GM18907 (cell line): ENCODE measurements around the gene OPN1SW.

Source experiments
- ATAC-seq: cut with Tn5 transposase; IDR thresholded peaks from one replicate; pipeline ENCODE4 v1.9.1; 2021; ENCODE audit warnings: mild to moderate bottlenecking, moderate library complexity; ENCODE audit not compliant: unreplicated experiment

OPN1SW gene

DNA sequence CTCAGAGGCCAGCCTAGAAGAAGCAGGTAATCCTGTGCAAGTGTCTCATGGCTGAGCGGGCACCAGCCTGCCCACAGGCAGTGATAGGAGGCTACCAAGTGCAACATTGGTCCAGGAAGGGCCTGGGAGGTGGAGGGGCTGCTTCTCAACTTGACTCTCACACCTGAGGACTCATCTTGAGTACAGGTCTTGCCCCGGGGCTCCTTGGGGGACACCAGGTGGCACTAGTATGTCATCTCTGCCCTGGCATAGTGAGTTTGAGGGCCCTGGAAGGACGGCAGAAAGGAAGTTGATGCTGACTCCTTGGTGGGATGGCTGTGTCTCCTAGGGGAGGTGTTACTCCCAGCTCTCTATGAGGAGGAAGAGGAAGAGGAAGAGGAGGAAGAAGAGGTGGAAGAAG lies 18.4 kb upstream of the OPN1SW start:
- ATAC-seq = no peak

DNA sequence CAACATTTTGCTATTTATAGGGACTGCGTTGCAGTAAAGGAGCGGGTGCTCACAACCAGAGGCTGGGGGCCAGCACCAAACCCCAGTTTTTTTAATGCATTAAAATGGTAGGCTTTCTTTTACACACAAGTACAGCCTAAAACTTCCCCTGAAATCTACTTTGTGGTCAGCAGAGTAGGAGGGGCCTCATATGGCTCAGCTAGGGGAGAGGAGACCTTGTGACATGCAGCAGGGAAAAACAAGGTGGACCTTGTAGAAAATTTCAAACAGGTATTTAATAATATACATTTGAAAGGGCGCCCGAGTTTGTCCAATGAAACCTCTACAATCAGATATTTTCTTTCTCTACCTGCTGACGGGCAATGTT lies 17.6 kb upstream of the OPN1SW start:
- ATAC-seq = no peak

DNA sequence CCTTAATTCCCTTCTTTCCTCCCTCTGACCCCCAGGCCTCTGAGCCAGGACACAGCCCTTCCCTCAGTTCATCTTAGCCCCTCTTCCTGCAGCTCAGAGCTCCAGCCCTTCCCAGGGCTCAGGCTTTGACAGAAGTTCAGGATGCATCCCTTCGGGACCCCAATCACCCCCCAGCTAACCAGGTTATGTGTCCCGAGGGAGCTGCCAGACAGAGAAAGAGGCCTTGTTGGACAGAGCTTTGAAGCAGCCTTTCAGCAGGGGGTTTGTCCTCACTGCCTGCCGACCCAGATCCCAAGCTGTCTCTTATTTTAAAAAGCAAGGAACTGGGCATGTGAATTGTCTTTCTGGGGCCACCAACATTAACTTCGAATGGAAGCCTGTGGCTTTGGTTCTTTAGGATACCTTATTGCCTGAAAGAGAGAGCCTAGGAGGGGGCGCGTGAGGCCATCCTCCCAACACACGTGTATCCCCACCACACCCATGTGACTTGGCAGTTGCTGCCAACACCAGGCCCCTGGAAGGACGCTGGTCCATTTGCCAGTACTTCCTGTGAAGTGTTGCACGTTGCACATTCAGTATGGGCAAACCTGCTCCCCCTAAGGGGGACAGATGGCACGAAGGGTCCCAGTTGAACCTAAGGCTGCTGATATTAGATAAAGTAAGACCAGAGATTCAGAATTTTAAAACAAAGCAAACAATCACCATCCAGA lies 17.0 kb upstream of the OPN1SW start:
- no peak for ATAC-seq

DNA sequence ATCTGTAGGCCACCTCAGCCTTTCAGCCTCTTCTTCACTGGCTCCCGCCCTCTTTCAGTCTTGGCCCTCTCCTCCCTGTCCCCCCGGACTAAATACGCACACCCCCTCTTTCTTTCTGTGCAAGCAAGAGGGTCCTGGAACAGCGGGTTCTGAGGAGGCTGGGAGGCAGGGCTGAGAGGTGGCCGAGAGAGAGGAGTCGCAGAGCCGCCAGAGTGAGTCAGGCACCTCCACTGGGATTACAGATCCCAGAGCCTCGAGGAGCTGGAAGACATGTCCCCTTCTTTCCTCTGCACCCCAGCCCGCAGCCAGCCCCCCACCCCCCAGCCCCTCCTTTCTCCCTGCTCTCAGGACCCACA lies 16.4 kb upstream of the OPN1SW start:
- ATAC-seq = no peak

DNA sequence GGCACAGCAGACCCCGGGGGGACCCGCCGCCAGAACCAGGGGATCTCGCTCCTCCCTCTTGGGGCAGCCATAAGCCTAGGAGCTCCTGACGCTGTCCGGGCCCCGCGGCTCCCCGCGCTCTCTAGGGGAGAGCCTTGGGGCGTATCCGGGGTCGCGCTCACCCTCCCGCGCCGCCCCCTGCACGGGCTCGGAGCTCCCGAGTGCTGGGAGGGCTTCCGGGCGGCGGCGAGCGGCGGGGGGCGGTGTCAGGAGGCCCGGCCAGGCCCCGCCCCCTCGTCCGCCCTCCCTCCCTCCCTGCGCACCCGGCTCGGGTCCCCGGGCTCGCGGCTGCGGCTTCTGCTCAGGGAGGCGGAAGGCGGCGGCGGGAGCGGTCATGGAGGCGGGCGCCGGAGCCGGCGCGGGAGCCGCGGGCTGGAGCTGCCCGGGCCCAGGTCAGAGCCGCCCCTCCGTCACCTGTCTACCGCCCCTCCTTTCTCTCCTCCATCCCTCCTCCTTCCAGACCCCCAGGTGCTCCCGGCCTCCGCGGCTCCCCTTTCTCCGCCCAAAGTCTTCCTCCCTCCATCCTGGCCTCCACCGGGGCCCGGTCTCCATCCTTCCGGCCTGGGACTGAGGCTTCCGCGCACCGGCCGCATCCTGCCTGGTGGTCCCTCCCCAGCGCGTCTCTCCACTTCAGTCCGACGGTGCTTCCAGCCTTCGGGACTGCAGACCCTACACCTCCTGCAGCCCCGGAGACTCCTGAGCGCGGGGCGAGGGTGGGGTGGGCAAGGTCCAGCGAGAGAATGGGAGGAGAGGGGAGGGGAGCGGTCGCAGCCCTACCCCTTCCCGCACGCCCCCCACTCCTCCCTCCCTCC lies 15.8 kb upstream of the OPN1SW start, which contains the start of gene CCDC136:
Gene CCDC136, plus strand, starts transcription at position 848 of the 851 bp plus-strand sequence. CDS start 444 bp downstream, outside the sequence.
- ATAC-seq = peak; percentile 73

DNA sequence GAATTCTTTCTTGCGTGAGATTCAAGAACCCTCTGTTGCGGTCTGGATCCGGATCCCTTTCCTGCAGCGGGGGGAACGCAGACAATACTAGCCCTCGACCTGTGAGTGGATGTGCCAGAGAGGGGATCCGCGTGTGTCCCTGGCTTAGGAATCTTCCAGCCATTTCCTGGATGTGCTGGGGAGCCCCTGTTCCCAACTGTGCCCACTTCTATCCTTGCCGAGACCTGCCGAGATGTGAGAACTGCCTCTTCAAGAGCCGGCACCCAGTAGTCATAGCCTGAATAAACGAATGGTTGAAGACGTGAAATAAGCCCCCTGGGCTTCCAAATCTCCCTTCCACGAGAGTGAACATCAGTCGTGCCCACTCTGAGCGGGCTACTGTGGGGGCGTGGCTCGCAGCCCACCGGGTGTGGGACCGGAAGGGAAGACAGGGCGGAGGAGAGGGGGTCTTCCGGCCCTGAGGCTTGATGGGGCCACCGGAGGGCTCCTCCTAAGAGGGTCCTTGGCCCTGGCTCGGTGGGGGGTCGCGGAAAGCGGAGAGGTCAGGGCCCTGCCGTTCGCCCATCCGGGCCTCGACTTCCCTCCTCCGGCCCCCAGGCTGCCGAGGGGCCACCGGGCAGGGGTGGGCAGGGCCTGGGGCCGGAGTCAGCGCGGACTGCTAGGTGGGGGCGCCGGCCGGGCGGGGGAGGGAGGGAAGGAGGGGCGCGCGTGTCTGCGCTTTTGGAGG lies 14.9 kb upstream of the OPN1SW start:
- peak; percentile 17 for ATAC-seq

DNA sequence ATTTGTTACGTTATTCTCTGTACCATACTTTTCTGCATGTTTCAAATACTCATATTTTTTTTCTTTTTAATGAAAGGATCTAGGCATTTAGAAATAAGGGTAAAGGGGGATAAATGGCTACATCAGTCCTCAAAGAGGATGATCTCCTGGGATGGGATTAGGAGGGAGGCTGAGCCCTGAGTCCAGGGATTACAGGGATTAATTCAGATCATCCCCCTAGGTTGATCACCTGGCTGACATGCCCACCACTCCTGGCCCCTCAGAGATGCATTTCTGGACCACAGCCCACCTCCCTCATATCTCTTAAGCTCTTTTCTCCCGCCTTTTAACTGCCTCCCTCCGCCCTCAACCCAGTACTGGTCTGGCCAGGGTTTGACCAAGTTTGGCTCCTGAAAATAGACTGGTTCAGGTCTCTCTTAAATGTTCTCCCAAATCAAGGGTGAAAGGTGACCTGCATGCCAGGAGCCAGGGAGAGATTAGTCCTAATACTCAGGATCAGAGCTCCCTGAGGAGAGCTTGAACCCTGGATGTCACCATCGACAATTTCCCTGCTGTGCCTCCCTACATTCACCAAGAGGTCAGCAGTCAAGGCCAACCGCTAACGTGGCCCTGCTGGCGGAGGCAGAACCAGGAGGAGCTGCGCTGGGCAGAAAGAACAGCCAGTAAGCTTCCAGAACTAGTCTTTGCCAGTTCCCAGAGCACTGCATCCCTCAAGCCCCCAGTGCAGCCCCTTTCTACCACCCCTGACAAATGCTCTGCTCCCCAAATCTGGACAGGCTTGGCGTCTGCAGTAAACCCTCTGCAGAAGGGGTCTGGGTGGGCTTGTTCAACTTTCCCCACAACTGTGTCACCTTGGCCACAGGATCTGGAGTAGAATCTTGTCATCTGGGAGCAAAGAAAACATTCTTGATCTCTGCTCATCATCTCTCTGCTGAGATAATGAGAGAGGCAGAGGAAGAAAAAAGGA lies 13.1 kb upstream of the OPN1SW start:
- ATAC-seq = no peak

DNA sequence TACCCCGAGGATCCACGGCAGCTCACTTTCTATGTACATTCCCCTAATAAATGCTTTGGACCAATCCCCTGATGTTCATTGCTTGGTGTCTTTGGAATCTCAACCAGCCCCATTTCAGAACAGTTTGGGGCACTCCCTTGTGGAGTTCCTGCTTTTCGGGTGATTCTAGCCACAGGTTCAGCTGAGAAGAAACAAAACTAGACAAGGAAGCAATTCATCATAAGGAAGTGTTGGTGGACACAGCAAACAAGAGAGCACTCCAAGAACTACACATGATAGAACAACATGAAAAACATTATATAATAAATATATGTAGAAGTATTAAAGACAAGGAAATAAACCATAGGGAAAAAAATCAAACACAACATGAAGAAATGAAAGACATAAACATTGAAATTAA lies 10.1 kb upstream of the OPN1SW start:
- ATAC-seq = no peak

DNA sequence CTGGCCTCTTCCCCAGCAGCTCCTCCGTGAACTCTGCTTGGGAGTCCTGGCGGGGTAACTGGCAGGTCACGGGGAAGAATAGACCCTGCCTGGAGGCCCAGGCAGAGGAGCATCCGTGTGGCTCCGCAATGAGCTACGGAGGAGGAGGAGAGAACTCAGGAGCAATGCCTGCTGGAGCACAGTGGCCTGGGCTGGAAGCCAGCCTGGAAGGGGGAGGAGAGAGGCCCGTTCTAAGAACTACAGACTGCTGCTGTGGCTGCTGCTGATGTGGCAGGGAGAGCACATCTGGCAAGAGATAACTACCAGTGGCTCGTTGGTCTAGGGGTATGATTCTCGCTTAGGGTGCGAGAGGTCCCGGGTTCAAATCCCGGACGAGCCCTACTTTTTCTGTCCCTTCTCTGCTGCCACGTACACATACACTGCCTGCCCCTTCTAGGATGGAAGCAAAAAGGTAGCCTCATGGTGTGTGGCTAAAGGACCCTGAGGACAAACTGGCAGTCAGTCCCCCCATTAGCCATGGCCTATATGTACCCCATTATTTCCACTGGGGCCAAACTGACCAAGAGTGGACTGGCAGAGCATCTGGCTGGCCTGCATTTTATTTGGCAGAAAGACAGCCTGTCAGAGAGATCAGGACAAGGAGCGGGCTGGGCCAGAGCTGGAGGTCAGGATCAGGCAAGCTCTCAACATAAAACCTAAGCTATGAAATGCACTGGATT lies 7.7 kb upstream of the OPN1SW start:
- no peak for ATAC-seq

DNA sequence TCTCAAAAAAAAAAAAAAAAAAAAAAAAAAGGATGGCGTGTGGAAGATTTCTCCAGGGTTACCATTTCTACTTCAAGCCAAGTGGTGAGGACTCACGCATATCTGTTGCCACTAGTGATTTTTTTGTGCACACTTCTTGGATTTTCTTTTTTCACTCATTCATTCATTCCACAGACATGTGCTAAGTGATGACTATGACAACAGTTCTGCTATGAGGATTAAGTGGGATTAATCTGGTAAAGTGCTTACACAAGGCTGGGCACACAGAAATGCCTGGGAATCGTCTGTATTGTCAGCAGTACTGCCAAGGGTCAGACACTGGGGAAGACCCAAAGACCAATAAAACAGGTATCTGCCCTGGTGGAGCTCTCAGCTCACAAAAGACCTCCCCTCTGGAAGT lies 6.3 kb upstream of the OPN1SW start:
- no peak for ATAC-seq

DNA sequence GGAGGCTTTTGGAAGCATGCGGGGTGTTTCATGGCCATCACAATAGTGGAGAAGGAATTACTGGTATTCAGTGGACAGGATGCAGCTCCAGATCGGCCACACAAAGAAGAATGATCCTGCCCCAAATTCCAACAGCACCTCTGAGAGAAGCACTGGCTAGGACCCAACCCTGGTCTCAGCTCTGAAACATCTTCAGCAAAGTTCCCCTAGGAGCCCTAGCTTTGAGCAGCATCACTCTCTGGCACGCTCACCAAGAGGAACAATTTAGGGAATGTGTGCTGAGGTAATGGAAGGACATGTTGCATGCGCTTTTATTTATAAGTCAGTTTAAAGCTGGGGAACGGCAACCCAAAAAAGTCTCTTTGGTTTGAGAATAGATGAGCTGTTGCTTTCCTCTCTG lies 5.5 kb upstream of the OPN1SW start:
- ATAC-seq = no peak

DNA sequence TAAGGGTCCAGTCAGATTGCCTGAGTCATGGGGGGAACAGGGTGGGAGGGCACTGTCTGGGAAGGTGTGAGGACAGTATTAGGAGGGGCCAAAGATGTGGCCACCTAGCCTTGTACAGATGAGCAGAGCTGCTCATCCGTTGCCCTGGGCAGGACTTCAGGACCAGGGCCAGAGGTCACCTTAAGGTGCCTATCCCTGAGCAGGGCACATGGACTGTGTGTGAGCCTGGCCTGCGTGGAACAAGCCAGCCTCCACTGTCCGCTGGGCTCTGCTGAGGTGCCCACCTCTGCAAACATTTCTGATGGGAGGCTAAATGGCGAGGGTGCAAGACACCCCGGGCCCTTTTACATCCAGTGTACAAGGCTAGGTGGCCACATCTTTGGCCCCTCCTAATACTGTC lies 3.4 kb upstream of the OPN1SW start:
- ATAC-seq = no peak

DNA sequence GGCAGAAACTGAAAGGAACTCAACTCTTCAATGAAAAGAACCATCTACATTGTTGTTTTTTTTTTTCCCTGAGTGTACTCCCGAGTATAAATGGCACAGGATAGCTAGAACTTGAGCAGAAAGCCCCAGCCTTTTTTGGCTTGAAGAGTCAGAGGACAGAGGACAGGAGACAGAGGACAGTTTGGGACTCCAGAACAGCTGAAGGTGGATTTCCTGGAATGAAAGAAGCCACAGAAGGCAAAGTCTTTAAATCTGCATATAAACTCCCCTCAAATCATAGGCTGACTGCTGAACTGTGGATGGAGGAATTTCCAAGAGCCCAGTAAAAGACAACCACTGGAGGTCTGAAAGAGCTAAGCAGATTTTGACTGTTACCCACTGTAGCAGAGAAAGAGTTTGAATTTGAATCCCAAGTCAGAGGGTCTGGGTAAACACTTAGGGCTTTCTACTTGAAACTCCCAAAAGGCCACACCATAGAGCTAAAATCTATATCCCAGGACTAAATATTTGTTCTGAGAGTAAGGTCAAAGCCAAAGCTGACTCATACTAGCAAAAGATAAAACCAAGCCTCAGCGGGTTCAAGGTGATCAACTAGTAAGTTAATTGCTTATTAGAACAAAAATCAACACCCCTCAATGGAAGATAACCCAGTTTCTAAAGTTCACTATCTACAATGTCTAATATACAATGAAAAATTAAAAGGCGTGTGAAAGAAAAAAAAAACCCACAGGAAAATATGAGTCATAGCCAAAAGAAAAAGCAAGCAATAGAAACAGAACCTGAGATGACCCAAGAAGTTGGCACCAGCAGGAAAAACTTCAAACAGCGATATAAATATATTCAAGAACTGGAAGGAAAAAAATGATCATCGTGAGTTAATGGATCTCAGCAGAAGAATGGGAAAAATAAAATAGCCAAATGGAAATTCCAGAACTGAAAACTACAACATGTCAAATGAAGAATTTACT lies 1.8 kb upstream of the OPN1SW start:
- ATAC-seq = no peak

DNA sequence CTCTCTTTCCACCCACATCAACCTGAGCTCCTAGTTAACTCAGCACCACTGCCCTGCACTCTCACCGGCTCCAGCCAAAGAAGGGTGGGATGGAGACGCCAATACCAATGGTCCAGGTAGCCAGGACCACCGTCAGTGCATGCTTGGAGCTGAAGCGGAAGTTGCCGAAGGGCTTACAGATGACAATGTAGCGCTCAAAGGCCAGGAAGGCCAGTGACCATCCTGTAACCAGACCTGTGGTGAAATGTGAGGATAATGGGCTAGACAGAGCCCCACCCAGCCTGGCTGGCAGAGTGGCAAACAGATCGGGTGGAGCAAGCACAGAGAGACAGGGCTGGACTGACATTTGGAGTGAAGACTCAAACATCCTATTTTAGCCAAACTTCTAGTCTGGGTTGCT lies 673 bp downstream of the OPN1SW start:
- ATAC-seq = no peak

DNA sequence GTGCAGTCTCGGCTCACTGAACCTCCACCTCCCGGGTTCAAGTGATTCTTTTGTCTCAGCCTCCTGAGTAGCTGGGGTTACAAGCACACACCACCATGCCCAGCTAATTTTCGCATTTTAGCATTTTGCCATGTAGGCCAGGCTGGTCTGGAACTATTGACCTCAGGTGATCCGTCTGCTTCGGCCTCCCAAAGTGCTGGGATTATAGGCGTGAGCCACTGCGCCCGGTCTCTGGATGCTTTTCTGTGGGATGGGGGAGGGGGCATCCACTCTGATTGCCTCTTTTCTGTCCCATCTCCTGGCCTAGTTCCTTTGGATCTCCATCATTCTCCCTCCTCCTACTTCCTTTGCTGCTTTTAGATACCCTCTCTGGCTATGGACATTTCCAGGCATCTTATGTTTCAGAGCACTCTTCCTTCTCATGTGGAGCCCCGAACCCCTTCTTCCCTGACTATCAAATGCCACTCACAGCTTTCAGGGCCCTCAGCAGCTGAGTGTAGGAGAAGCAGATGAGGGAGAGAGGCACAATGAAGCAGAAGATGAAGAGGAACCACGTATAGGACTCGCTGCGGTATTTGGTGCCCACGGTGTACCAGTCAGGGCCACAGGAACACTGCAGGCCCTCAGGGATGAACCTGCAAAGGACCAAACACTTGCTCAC lies 1.4 kb downstream of the OPN1SW start:
- no peak for ATAC-seq

DNA sequence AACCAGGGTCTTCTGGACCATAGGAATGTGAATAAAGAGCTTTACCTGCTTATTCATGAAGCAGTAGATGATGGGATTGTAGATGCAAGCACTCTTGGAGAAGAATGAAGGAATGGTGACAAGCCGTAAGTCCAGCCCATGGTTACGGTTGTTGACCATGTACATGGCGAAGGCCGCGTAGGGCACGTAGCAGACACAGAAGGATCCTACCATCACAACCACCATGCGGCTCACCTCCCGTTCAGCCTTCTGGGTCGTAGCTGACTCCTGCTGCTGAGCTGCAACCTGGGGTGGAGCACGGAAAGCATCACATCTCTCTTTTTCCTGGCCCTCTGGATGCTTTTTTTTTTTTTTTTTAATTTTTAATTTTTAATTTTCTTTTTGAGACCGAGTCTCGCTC lies 2.0 kb downstream of the OPN1SW start:
- no peak for ATAC-seq

DNA sequence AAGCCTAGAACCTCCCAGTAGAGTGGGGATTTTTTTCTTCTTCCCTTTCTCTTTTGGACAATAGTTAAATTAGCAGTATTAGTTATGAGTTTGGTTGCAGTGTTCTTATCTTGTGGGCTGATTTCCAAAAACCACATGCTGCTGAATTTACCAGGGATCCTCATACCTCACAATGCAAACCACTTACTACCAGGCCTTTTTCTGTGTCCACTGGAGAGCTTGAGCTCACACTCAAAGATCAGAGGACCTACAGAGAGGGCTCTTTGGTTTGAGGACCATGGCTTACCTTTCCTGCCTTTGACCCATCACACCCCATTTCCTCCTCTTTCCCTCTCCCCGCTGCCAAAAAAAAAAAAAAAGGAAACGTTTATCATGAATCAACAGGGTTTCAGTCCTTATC lies 5.4 kb downstream of the OPN1SW start:
- ATAC-seq = no peak

DNA sequence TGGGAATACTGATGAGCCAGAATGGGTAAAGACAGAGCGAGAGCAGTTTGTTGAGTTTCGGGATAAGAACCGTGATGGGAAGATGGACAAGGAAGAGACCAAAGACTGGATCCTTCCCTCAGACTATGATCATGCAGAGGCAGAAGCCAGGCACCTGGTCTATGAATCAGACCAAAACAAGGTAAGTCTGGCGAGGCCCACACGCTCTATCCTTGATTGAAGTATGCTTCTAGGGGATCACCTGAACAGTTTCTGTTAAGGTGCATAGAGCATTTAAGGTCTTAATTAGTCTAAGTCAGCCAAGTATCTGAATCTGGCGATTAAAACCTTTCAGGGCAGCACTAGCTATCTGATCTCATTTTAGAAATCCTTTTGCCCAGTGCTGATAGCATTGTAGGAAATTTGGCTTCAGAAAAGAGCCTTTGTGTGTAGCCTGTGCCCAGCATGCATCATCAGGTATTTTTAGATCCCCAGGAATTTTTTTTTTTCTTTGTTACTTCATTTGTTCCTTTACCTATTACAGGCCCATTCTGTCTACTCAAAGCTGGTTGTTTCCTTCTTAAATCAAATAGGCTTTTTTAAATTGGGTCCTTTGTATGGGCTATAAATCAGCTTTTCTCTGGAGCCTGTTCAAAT lies 8.0 kb downstream of the OPN1SW start:
- ATAC-seq = no peak
